Gastroesophageal sphincter (tissue), 4 donors: ENCODE results near the gene TRIL. TPM values are rescaled to one million over a fixed set of nuclear protein-coding genes. Genes with fewer than 3 reads are reported as not detected.

Experiments used
- ATAC-seq: fragments of 150-250 bp; one replicate; pipeline ENCODE4 v1.9.1; 2016; ENCODE audit warnings: mild to moderate bottlenecking, moderate library complexity
- H3K27ac ChIP-seq, 4 donors: fragments of 200-600 bp; sonication (generic) in 3 of 4; 1 replicate in 3 of 4; 2 replicates in 1 of 4; pipeline ENCODE4 v1.5.1; 2016 to 2019
- H3K27me3 ChIP-seq: fragments of 200-600 bp; sonication (generic); one replicate; pipeline ENCODE4 v1.5.1; 2019
- H3K36me3 ChIP-seq, 2 donors: fragments of 200-600 bp; sonication (generic); one replicate each; pipeline ENCODE4 v1.5.1; 2019; ENCODE audit warnings: control low read depth in 1 of 2
- H3K4me1 ChIP-seq, 3 donors: fragments of 200-600 bp; sonication (generic); 1 replicate in 2 of 3; 2 replicates in 1 of 3; pipeline ENCODE4 v1.5.1; 2016 to 2019; ENCODE audit warnings: control low read depth in 2 of 3
- H3K4me3 ChIP-seq, 2 donors: fragments of 200-600 bp; sonication (generic); one replicate each; pipeline ENCODE4 v1.5.1; 2019; ENCODE audit warnings: mild to moderate bottlenecking in 1 of 2, moderate library complexity in 1 of 2
- H3K9me3 ChIP-seq, 3 donors: fragments of 200-600 bp; sonication (generic); one replicate each; pipeline ENCODE4 v1.5.1; 2017 to 2019; ENCODE audit warnings: control low read depth in 2 of 3
- CTCF ChIP-seq, 4 experiments: fragments of 200-600 bp in 2 of 4; fragments of 450-650 bp in 2 of 4; sonication (generic) in 1 of 4; IDR thresholded peaks; one replicate each; pipeline ENCODE4 v1.5.1; 2017 to 2019; ENCODE audit warnings: antibody characterized with exemption in 4 of 4, mild to moderate bottlenecking in 2 of 4, moderate library complexity in 2 of 4
- EP300 ChIP-seq: sonication (generic); formaldehyde crosslinking; IDR thresholded peaks from one replicate; pipeline ENCODE4 v1.6.1; 2017; ENCODE audit warnings: antibody characterized with exemption, mild to moderate bottlenecking
- POLR2A ChIP-seq, 2 donors: fragments of 450-650 bp; IDR thresholded peaks; one replicate each; pipeline ENCODE4 v1.6.1; 2017; ENCODE audit warnings: antibody characterized with exemption in 2 of 2, mild to moderate bottlenecking in 2 of 2, moderate library complexity in 1 of 2
- POLR2AphosphoS5 ChIP-seq: sonication (generic); formaldehyde crosslinking; IDR thresholded peaks from one replicate; pipeline ENCODE4 v1.6.1; 2017; ENCODE audit warnings: antibody characterized with exemption
- WGBS, 2 donors: methylation state at CpG; one replicate each; pipeline ENCODE4 v1.1.5; 2018; ENCODE audit warnings: low coverage in 1 of 2; 5-methylcytosine and 5-hydroxymethylcytosine counted together
- total RNA-seq, 4 donors: library from RNA; depleted of rRNA; stranded (reverse); fragments of >200 nt; gene quantifications; one replicate each; pipeline ENCODE4 v1.1.0, GENCODE V29; 2016

Gene TRIL
- total RNA-seq, 4 donors from 2014 or later = 1.6 to 6.6 (median 3.9) TPM

GRCh38 chr7:28983396-28984190, 25.5 kb upstream of the TRIL start:
- peaks cover 3 to 46% (median 14%) of the 10 kb centered on the region in 3 donors for H3K4me1 ChIP-seq
- H3K36me3 ChIP-seq = no peaks in the 10 kb centered on the region
- TF ChIP-seq POLR2A (IDR thresholded peaks at IDR 0.05) (no peak), POLR2AphosphoS5 (no peak), EP300 (no peak), CTCF (IDR thresholded peaks at IDR 0.05) (no peak)
- ATAC-seq = no peak
- no peaks in the 10 kb centered on the region for H3K27me3 ChIP-seq
- H3K27ac ChIP-seq = no peak overlapping the region
- no peak overlapping the region for H3K4me3 ChIP-seq
- WGBS, 2 donors = 79 to 88% methylated on average over 3 to 4 of the region's 4 CpGs
- no peaks in the 10 kb centered on the region for H3K9me3 ChIP-seq

- no peak for ATAC-seq
- Histone ChIP-seq H3K4me3 (no peak overlapping the region), H3K9me3 (no peaks in the 10 kb centered on the region), H3K27me3 (no peaks in the 10 kb centered on the region), H3K27ac (peak overlapping the region; percentile 12 to 53 (median 28)), H3K4me1 (peaks cover 3 to 33% (median 6%) of the 10 kb centered on the region in 3 donors), H3K36me3 (no peaks in the 10 kb centered on the region)
- WGBS, 2 donors = 6 to 23% methylated on average over 4 of the region's 4 CpGs
- TF ChIP-seq POLR2AphosphoS5 (no peak), CTCF (IDR thresholded peaks at IDR 0.05) (no peak), EP300 (no peak), POLR2A (IDR thresholded peaks at IDR 0.05) (no peak)
Measured at GRCh38 chr7:28981161-28981465, 23.0 kb upstream of the TRIL start.

GRCh38 chr7:28980451-28981160, 22.5 kb upstream of the TRIL start:
- Histone ChIP-seq H3K4me1 (peaks cover 3 to 28% (median 4%) of the 10 kb centered on the region in 3 donors), H3K9me3 (no peaks in the 10 kb centered on the region), H3K27me3 (no peaks in the 10 kb centered on the region), H3K4me3 (no peak overlapping the region), H3K27ac (peak overlapping the region in 3 of 4 donors; percentile 12 to 53 (median 37)), H3K36me3 (no peaks in the 10 kb centered on the region)
- ATAC-seq = peak; percentile 51
- 40 to 59% methylated on average over 8 of the region's 8 CpGs for WGBS, 2 donors
- no peak for TF ChIP-seq CTCF (IDR thresholded peaks at IDR 0.05)
- TF ChIP-seq POLR2AphosphoS5 = peak; percentile 28
- TF ChIP-seq EP300 = no peak

DNA sequence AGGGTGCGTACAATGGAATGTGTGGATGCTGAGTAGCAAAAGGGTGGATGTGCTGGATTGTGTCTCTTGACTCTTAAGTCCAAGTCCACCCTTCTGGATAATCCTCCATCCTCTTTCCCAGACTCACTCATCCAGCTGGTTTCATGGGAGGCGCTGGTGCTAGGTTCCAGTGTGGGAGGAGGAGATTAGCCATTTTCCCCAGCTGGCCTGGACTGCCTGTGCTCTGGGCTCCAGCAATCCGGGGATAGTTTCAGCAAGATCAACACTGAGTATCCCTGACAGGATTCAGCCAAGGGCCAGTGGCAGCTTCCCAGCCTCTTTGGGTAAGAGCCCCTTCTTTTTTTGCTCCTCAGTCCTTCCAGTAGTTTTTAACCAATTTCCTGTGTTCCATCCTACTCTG, 21.6 kb upstream of the TRIL start:
- ATAC-seq = peak; percentile 51
- TF ChIP-seq CTCF (IDR thresholded peaks at IDR 0.05) (no peak), POLR2AphosphoS5 (no peak), EP300 (no peak), POLR2A (IDR thresholded peaks at IDR 0.05) (no peak)
- no peaks in the 10 kb centered on the region for H3K27me3 ChIP-seq
- H3K4me3 ChIP-seq = no peak overlapping the region
- H3K27ac ChIP-seq = no peak overlapping the region
- H3K36me3 ChIP-seq = no peaks in the 10 kb centered on the region
- H3K9me3 ChIP-seq = no peaks in the 10 kb centered on the region
- peaks cover under 1 to 21% (median 3%) of the 10 kb centered on the region in 3 donors for H3K4me1 ChIP-seq
- 52 to 68% methylated on average over 2 of the region's 3 CpGs for WGBS, 2 donors

GRCh38 chr7:28977881-28978280, 19.8 kb upstream of the TRIL start:
- Histone ChIP-seq H3K36me3 (no peaks in the 10 kb centered on the region), H3K27ac (no peak overlapping the region), H3K27me3 (no peaks in the 10 kb centered on the region), H3K4me3 (no peak overlapping the region), H3K9me3 (peaks cover 0 to 14% (median 0%) of the 10 kb centered on the region in 3 donors), H3K4me1 (peaks cover 0 to 15% (median 3%) of the 10 kb centered on the region in 3 donors)
- TF ChIP-seq EP300 = no peak
- TF ChIP-seq POLR2A (IDR thresholded peaks at IDR 0.05) = no peak
- TF ChIP-seq CTCF (IDR thresholded peaks at IDR 0.05) = no peak
- no peak for TF ChIP-seq POLR2AphosphoS5
- no peak for ATAC-seq
- WGBS, 2 donors = 57% methylated on average over 1 of the region's 1 CpG; no CpG with 5 or more reads in 1 of the 2 donors
